A673 (cell line): ENCODE measurements around the gene CARD11. TPM values are rescaled to one million over a fixed set of nuclear protein-coding genes. Genes with fewer than 3 reads are reported as not detected.

Experiments used
- BruUV-seq: library from RNA; stranded (reverse); fragments of 400-500 nt; replicated peaks from 2 replicates; lab custom pipeline; 2021; lab: Mats Ljungman, UMichigan
- CTCF ChIA-PET: fragments of 300-600 bp; sonication (Branson Sonifier 250); formaldehyde crosslinking; loops from one replicate; lab custom pipeline; 2022; ENCODE audit warnings: antibody characterized with exemption; lab: Charles Lee
- POLR2A ChIA-PET: fragments of 300-600 bp; sonication (Branson Sonifier 250); formaldehyde crosslinking; loops from one replicate; lab custom pipeline; 2022; ENCODE audit warnings: antibody characterized with exemption; ENCODE audit not compliant: low non-redundant PET; lab: Charles Lee
- DNase-seq: peaks from one replicate; pipeline ENCODE4 v3.0.0-alpha.2; 2015; ENCODE audit warnings: low spot score
- H3K27ac ChIP-seq: fragments of 200-600 bp; sonication (generic); 2 replicates; pipeline ENCODE4 v1.5.1; 2016; ENCODE audit warnings: mixed run types, low read depth, mild to moderate bottlenecking, mixed read lengths, antibody characterized with exemption, low read length; ENCODE audit not compliant: poor library complexity, severe bottlenecking
- H3K27me3 ChIP-seq: fragments of 200-600 bp; sonication (generic); replicated peaks from 2 replicates; pipeline ENCODE4 v1.6.1; 2017; ENCODE audit warnings: mixed run types, low read depth, mild to moderate bottlenecking, mixed read lengths, antibody characterized with exemption, low read length; ENCODE audit not compliant: insufficient read depth, poor library complexity
- H3K36me3 ChIP-seq: fragments of 200-600 bp; sonication (generic); 2 replicates; pipeline ENCODE4 v1.6.1; 2016; ENCODE audit warnings: mixed run types, mild to moderate bottlenecking, mixed read lengths, antibody characterized with exemption, low read length; ENCODE audit not compliant: insufficient read depth, poor library complexity, severe bottlenecking
- H3K4me1 ChIP-seq: fragments of 200-600 bp; sonication (generic); 2 replicates; pipeline ENCODE4 v1.6.1; 2017; ENCODE audit warnings: mixed run types, mild to moderate bottlenecking, mixed read lengths, antibody characterized with exemption, low read length; ENCODE audit not compliant: insufficient read depth, poor library complexity, severe bottlenecking
- H3K4me3 ChIP-seq: fragments of 200-600 bp; sonication (generic); 2 replicates; pipeline ENCODE4 v1.5.1; 2016; ENCODE audit warnings: low read depth, mixed run types, mild to moderate bottlenecking, mixed read lengths, low read length; ENCODE audit not compliant: poor library complexity, severe bottlenecking
- H3K9me3 ChIP-seq: fragments of 200-600 bp; sonication (generic); 2 replicates; pipeline ENCODE4 v1.6.1; 2016; ENCODE audit warnings: mixed run types, low read depth, mild to moderate bottlenecking, mixed read lengths, antibody characterized with exemption, low read length; ENCODE audit not compliant: poor library complexity, severe bottlenecking
- EZH2 ChIP-seq: fragments of 200-600 bp; sonication (generic); IDR thresholded peaks from 2 replicates; pipeline ENCODE4 v1.6.1; 2017; ENCODE audit warnings: borderline replicate concordance, low read depth, mild to moderate bottlenecking, mixed read lengths, antibody characterized with exemption, low read length; ENCODE audit not compliant: poor library complexity, severe bottlenecking
- intact Hi-C: fragments of 100-400 bp; cut with micrococcal nuclease; formaldehyde crosslinking; loops from one replicate; pipeline ENCODE4 v1.10.0; 2022; ENCODE audit not compliant: unreplicated experiment
- total RNA-seq: library from RNA; stranded (reverse); gene quantifications from 2 replicates; pipeline ENCODE4 v1.2.3, GENCODE V29; 2021
- TF ChIP-seq, protein P1 (sequence below): fragments of 300-800, 200-600 bp; sonication (generic); conservative IDR thresholded peaks from 2 replicates; pipeline ENCODE4 v1.5.1; 2017; ENCODE audit warnings: low read depth, mild to moderate bottlenecking, antibody characterized with exemption, low read length, moderate library complexity, mixed read lengths

The CARD11 gene
- total RNA-seq, 1 experiment from 2014 or later = 1.8 TPM

DNA sequence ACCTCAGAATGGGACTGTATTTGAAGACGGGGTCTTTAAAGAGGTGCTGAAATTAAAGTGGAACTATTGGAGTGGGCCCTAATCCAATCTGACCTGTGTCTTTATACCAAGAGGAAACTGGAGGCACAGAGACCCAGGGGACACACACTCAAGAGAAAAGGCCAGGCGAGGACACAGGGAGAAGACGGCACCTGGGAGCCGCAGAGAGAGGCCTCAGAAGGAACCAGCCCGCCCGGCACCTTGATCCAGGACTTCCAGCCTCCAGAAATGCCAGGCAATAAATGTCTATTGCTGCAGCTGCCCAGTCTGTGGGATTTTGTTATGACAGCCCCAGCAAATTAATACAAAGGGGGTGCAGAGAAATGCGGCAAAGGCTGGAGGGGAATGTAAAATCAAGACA, 10.5 kb downstream of the CARD11 start:
- TF ChIP-seq EZH2 = no peak
- no TSS peak for BruUV-seq
- Histone ChIP-seq H3K27ac (no peak overlapping the region), H3K4me3 (no peak overlapping the region), H3K9me3 (no peaks in the 10 kb centered on the region), H3K4me1 (no peaks in the 10 kb centered on the region), H3K36me3 (no peaks in the 10 kb centered on the region), H3K27me3 (peaks cover 4% of the 10 kb centered on the region)
- intact Hi-C loops = no loop called here
- ChIA-PET CTCF (no interaction called here), POLR2A (no interaction called here)
- DNase-seq = no peak

DNA sequence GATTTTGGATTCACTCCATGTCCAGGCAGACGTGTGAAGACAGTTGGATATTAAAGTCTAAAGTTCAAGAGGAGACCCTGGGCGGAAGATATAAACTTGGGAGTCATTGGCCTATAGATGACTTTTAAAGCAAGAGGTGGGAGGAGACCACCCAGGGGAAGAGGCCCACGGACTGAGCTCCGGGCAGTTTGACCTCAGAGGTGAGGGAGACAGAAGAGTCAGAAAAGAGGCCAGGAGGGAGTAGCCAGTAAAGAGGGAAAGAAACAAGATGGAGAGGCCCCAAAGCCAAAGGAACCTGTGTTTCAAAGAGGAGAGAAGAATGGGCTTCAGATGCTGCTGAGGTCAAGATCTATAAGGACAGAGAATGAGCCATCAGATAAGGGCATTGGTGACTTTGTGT, 11.4 kb downstream of the CARD11 start:
- H3K4me1 ChIP-seq = no peaks in the 10 kb centered on the region
- no TSS peak for BruUV-seq
- H3K27ac ChIP-seq = no peak overlapping the region
- ChIA-PET CTCF (no interaction called here), POLR2A (no interaction called here)
- TF ChIP-seq, protein P1, sequence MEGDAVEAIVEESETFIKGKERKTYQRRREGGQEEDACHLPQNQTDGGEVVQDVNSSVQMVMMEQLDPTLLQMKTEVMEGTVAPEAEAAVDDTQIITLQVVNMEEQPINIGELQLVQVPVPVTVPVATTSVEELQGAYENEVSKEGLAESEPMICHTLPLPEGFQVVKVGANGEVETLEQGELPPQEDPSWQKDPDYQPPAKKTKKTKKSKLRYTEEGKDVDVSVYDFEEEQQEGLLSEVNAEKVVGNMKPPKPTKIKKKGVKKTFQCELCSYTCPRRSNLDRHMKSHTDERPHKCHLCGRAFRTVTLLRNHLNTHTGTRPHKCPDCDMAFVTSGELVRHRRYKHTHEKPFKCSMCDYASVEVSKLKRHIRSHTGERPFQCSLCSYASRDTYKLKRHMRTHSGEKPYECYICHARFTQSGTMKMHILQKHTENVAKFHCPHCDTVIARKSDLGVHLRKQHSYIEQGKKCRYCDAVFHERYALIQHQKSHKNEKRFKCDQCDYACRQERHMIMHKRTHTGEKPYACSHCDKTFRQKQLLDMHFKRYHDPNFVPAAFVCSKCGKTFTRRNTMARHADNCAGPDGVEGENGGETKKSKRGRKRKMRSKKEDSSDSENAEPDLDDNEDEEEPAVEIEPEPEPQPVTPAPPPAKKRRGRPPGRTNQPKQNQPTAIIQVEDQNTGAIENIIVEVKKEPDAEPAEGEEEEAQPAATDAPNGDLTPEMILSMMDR = no peak
- TF ChIP-seq EZH2 = no peak
- DNase-seq = no peak
- no peak overlapping the region for H3K4me3 ChIP-seq
- H3K9me3 ChIP-seq = no peaks in the 10 kb centered on the region
- peaks cover 10% of the 10 kb centered on the region for H3K27me3 ChIP-seq
- H3K36me3 ChIP-seq = no peaks in the 10 kb centered on the region
- intact Hi-C loops = no loop called here

DNA sequence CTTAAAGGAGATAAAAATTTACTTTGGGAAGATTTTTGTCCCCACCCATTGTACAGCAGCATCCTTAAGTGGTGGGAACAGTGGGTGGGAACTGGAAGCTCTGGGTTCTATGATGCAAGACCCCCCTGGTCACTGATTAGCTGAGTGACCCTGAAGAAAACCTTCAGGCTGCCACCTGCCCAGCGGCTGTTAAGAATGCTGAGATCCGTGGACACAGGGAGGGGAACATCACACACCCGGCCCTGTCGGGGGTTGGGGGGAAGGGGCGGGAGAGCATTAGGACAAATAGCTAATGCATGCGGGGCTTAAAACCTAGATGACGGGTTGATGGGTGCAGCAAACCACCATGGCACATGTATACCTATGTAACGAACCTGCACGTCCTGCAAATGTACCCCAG, 14.5 kb downstream of the CARD11 start:
- no TSS peak for BruUV-seq
- H3K9me3 ChIP-seq = peaks cover 13% of the 10 kb centered on the region
- TF ChIP-seq, protein P1 = no peak
- no peak for TF ChIP-seq EZH2
- H3K27me3 ChIP-seq = peaks cover 16% of the 10 kb centered on the region
- no peak overlapping the region for H3K27ac ChIP-seq
- H3K4me3 ChIP-seq = no peak overlapping the region
- DNase-seq = no peak
- H3K36me3 ChIP-seq = no peaks in the 10 kb centered on the region
- intact Hi-C loops = no loop called here
- CTCF ChIA-PET = no interaction called here
- POLR2A ChIA-PET = interaction anchor here (0.7 kb wide), 1 partner anchor 150 kb away, joined by 10 read pairs; no protein-coding TSS in a partner anchor
- no peaks in the 10 kb centered on the region for H3K4me1 ChIP-seq

DNA sequence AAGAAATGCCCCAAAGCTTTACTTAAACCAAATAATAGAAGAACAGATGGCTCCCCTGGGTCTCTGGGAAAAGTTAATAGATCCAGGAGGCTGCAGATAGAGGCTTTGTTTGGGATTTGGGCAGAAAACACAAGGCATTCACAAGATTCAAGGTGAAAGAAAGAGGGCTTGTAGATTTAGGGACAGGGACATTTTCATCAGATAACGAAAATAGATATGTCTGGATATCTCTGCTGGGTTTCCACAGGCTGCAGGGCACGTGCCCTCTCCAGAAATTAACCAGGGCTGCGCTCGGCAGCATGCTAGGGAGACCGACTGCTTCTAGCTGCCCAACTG, 14.9 kb downstream of the CARD11 start:
- ChIA-PET POLR2A (no interaction called here), CTCF (no interaction called here)
- Histone ChIP-seq H3K27me3 (peaks cover 16% of the 10 kb centered on the region), H3K36me3 (no peaks in the 10 kb centered on the region), H3K27ac (no peak overlapping the region), H3K9me3 (peaks cover 13% of the 10 kb centered on the region), H3K4me1 (no peaks in the 10 kb centered on the region), H3K4me3 (no peak overlapping the region)
- no peak for DNase-seq
- intact Hi-C loops = no loop called here
- TF ChIP-seq, protein P1 = no peak
- TF ChIP-seq EZH2 = no peak
- no TSS peak for BruUV-seq
